Stimulated activated naive B cell treated with anti-CD40 and anti-IgM and Interleukin-4, amounts not matched to agents 10 μg/mL and 1 μg/mL and 100 μg/mL, for 72 hours (primary cell): ENCODE measurements around the gene CACNA1C.

Experiments used
- ATAC-seq, 2 donors: fragments of 150-1000 bp; cut with Tn5 transposase; replicated peaks; 2 replicates each; pipeline ENCODE4 v1.10.0; 2021; ENCODE audit warnings: moderate library complexity in 1 of 2
- DNase-seq: peaks from one replicate; pipeline ENCODE4 v3.0.0; 2021
- H3K27ac Mint-ChIP-seq: one replicate; pipeline ENCODE4 v1.8.0; 2022; ENCODE audit warnings: mild to moderate bottlenecking, mixed read lengths
- H3K27me3 Mint-ChIP-seq, 2 donors: one replicate each; pipeline ENCODE4 v1.8.0; 2022; ENCODE audit warnings: mixed read lengths in 2 of 2
- H3K36me3 Mint-ChIP-seq, 2 donors: one replicate each; pipeline ENCODE4 v1.8.0; 2022; ENCODE audit warnings: mixed read lengths in 2 of 2, mild to moderate bottlenecking in 1 of 2
- H3K4me1 Mint-ChIP-seq, 2 donors: one replicate each; pipeline ENCODE4 v1.8.0; 2022; ENCODE audit warnings: mixed read lengths in 2 of 2, mild to moderate bottlenecking in 1 of 2
- H3K4me3 Mint-ChIP-seq, 2 donors: one replicate each; pipeline ENCODE4 v1.8.0; 2022; ENCODE audit warnings: mild to moderate bottlenecking in 2 of 2, mixed read lengths in 2 of 2, moderate library complexity in 1 of 2
- H3K9me3 Mint-ChIP-seq, 2 donors: one replicate each; pipeline ENCODE4 v1.8.0; 2022; ENCODE audit warnings: mixed read lengths in 2 of 2, mild to moderate bottlenecking in 1 of 2

The CACNA1C gene

DNA sequence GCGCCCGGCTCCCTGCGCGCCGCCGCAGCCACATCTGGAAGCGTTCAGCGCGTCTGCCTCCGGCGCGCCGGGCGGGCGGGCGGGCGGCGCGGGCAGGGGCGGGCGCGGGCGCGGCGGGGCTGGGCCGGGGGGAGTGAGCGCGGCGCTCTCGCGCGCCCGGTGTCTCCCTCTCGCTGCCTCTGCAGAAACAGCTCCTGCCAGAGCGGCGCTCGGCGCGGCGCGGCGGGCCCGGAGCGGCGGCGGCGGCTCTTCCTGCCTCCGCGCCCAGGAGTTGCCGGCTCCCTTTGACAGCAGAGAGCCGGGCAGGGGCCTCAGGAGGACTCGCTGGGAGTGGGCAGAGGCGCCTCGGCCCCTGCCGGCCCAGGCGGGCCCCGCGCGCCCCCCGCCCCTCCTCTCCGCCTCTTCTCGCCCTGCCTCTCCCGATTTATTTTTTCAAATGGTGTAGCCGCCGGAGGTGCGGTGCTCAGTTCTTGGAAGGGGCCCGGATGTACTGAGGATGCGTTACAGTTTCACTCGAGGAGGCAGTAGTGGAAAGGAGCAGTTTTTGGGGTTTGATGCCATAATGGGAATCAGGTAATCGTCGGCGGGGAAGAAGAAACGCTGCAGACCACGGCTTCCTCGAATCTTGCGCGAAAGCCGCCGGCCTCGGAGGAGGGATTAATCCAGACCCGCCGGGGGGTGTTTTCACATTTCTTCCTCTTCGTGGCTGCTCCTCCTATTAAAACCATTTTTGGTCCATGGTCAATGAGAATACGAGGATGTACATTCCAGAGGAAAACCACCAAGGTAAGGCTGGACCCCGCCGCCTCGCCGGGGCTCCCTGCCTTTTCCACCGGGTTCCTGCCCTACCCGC lies at the start of gene CACNA1C:
Gene CACNA1C, plus strand, starts transcription at position 162 of the 853 bp plus-strand sequence. Its CDS starts 576 bp downstream, at position 738.
- DNase-seq (peak; percentile 16), ATAC-seq (peak; percentile 49 to 62)
- Mint-ChIP-seq H3K27me3 (peaks cover 56 to 64% of the 10 kb centered on the region in 2 donors), H3K36me3 (peaks cover 0 to 2% of the 10 kb centered on the region in 2 donors), H3K27ac (no peak within 1 kb of the TSS), H3K4me1 (peaks cover 20 to 24% of the 10 kb centered on the region in 2 donors), H3K9me3 (no peaks in the 10 kb centered on the region), H3K4me3 (peak within 1 kb of the TSS; percentile 75 to 78)

DNA sequence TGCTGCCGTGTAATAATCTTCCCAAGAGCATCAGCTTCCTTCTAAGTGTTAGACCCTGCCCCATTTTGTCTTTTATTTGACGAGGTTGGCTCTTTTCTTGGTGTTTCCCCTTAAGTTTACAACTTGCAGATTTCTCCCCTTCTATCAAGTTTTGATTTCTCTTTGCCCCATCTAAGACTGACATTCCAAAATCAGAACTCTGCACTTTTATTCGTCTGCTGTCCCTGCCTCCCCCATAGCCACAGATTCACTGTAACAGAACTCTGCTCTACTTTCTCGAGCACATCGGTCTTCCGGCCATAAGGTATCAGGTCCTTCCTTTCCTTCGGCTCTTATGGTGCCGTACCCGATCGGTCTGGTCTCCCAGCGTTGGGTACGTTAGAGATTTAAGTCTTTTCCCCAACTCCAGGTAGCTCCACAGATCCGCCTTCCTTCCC lies 49.1 kb upstream of the CACNA1C start:
- Mint-ChIP-seq H3K36me3 (peaks cover 3 to 4% of the 10 kb centered on the region in 2 donors), H3K9me3 (no peaks in the 10 kb centered on the region), H3K27ac (peak overlapping the region; percentile 98), H3K4me1 (peaks cover 12 to 15% of the 10 kb centered on the region in 2 donors), H3K27me3 (no peaks in the 10 kb centered on the region), H3K4me3 (peak overlapping the region; percentile 98 to 100)
- DNase-seq = no peak
- peak; percentile 31 to 43 for ATAC-seq

DNA sequence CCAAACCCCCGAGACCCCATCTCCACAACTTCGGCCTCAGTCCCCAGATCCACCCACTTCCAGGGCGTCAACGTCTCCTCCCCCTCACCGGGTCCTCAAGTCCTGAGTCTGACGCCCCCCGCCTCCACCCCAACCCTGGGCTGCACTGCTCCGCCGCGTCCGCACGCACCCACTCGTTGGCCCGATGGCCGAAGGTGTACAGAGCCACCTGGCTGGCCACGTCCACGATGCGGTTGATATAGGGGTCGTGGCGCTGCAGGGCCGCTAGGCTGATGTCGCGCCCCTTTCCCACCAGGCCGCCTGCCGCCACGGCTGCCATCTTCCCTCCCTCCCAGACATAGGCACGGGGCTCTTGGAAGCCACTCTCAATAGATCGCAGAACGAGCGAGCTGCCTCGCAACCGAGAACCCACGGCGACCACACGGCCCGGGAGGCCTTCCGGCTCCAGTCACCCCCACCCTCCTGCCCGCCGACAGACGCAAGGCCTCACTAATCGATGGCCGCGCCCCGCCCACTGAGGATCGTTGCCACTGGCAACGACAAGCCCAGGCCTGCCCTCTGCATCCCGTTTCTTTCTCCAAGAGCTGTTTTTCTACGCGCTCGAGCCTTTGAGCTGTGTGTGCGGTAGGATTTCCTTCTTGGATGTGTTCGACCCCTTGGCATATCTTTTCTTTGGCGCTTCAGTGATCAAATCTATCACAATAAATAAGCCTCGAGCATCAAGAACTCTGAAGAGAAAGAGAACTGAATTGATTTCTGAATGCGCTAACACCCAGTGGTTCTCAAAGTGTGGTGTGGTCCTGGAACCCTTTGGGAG lies 48.5 kb upstream of the CACNA1C start, which contains the start of gene DCP1B:
Gene DCP1B, minus strand, starts transcription at position 345 of the 817 bp plus-strand sequence. Its CDS starts 26 bp downstream, at position 319.
- H3K4me3 Mint-ChIP-seq = peak within 1 kb of the TSS; percentile 98 to 100
- DNase-seq = peak; percentile 93
- peak within 1 kb of the TSS; percentile 98 for H3K27ac Mint-ChIP-seq
- peaks cover 12 to 15% of the 10 kb centered on the region in 2 donors for H3K4me1 Mint-ChIP-seq
- peaks cover 3 to 4% of the 10 kb centered on the region in 2 donors for H3K36me3 Mint-ChIP-seq
- H3K27me3 Mint-ChIP-seq = no peaks in the 10 kb centered on the region
- no peaks in the 10 kb centered on the region for H3K9me3 Mint-ChIP-seq
- ATAC-seq = peak; percentile 100

DNA sequence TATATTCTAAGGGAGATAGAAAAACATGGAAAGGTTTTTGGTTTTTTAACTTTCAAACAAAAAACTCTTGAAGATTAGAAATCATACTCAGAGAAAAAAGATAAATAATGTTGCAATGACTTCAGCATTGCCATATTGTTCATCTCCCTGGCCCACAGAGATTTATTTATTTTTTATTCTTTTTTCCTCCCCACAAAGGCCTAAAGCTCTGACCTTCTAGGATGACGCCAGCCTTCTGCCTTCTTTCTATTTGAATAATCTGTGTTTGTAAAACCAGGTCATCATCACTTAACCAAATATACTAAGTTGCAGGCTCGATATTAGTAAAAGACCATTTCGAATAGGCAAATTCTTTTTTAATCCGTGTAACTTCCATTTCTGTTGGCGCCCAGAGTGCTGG lies 44.1 kb upstream of the CACNA1C start:
- no peaks in the 10 kb centered on the region for H3K9me3 Mint-ChIP-seq
- peaks cover 3 to 4% of the 10 kb centered on the region in 2 donors for H3K36me3 Mint-ChIP-seq
- H3K27ac Mint-ChIP-seq = no peak overlapping the region
- no peak for ATAC-seq
- peaks cover 7 to 9% of the 10 kb centered on the region in 2 donors for H3K4me1 Mint-ChIP-seq
- no peak overlapping the region for H3K4me3 Mint-ChIP-seq
- H3K27me3 Mint-ChIP-seq = peaks cover 0 to 6% of the 10 kb centered on the region in 2 donors
- no peak for DNase-seq

DNA sequence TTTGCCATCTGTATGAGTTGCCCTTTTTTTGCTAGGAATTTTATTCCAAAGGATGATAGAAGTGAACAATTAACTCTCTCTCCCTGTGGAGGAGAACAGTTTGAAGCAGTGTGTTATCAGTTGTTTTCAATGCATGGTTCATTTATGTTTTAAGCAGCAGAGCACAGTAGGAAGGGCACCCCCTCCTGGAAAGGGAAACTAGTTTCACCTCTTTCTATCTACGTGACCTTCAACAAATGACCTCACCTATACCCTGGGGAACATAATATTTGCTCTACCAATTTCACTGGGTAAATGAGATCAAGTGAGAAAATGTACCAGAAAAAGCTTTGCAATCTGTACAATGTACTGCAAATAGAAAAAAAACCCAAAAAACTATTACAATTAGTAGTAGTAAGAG lies 43.2 kb upstream of the CACNA1C start:
- Mint-ChIP-seq H3K4me1 (peaks cover 2% of the 10 kb centered on the region in 2 donors), H3K27ac (no peak overlapping the region), H3K27me3 (peaks cover 0 to 6% of the 10 kb centered on the region in 2 donors), H3K36me3 (no peaks in the 10 kb centered on the region), H3K4me3 (no peak overlapping the region), H3K9me3 (no peaks in the 10 kb centered on the region)
- peak; percentile 71 to 79 for ATAC-seq
- DNase-seq = no peak

DNA sequence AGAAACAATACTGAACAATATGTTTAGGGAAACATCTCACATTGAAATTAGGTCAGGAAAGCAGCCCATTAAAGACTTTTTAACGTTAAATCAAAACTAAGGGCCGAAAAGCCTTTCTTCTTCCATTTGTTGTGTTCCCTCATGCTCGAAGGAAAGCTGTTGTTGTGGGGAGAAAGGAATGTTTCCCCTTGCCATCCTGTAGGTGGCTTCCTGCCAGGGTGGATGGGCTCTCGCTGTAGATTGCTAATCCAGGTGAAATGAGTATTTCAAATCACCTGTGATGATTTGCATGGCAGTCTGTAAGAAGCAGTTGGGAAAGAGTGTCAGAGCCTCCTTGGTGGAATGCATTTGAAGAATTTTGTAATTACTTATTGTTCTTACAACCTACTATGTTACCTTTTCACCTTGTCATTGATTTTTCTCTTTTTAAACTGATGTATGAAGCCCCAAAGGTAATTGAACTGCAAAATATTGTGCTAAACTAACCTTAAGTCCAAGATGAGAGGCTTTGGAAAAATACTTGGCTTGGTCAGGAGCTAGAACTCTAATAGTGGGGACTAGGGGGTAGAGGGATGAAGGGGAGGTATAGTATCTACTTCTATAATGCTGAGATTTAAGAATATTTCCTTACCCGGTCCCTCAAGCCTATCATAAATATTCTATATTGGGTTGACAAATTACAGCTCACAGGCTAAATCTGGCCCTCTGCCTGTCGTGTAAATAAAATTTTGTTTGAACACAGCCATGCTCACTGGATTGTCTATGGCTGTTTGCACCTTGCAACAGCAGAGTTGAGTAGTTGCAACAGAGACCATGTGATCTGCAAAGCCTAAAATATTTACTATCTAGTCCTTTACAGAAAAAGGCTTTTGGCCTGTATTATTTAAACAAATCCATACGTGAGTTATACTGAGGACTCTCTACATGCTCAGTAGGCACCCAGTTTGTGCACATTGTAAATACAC lies 40.9 kb upstream of the CACNA1C start:
- peaks cover 0 to 6% of the 10 kb centered on the region in 2 donors for H3K27me3 Mint-ChIP-seq
- no peak overlapping the region for H3K27ac Mint-ChIP-seq
- H3K4me3 Mint-ChIP-seq = no peak overlapping the region
- H3K4me1 Mint-ChIP-seq = peaks cover 0 to 2% of the 10 kb centered on the region in 2 donors
- no peak for DNase-seq
- H3K36me3 Mint-ChIP-seq = no peaks in the 10 kb centered on the region
- ATAC-seq = no peak
- H3K9me3 Mint-ChIP-seq = no peaks in the 10 kb centered on the region

DNA sequence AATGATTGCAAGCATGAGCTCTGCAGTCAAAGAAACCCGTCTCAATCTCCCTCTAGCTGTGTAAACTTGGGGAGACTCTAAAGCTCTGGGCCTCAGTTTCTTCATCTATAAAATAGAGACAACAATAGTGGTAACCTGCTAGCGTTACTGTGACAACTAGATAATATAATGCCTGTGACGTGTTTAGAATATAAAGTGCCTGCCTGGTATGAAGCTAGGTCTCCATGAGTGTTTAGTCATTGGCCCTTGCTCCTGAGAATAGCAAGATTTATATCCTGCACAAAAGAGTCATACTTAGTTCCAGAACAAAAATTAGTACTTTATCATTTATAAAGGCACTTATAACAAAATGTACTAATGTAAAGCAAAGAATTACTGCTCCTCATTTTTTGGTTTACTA lies 39.7 kb upstream of the CACNA1C start:
- Mint-ChIP-seq H3K4me3 (no peak overlapping the region), H3K27me3 (peaks cover 3 to 12% of the 10 kb centered on the region in 2 donors), H3K4me1 (peaks cover 0 to 2% of the 10 kb centered on the region in 2 donors), H3K36me3 (no peaks in the 10 kb centered on the region), H3K27ac (no peak overlapping the region), H3K9me3 (no peaks in the 10 kb centered on the region)
- DNase-seq (no peak), ATAC-seq (no peak)

DNA sequence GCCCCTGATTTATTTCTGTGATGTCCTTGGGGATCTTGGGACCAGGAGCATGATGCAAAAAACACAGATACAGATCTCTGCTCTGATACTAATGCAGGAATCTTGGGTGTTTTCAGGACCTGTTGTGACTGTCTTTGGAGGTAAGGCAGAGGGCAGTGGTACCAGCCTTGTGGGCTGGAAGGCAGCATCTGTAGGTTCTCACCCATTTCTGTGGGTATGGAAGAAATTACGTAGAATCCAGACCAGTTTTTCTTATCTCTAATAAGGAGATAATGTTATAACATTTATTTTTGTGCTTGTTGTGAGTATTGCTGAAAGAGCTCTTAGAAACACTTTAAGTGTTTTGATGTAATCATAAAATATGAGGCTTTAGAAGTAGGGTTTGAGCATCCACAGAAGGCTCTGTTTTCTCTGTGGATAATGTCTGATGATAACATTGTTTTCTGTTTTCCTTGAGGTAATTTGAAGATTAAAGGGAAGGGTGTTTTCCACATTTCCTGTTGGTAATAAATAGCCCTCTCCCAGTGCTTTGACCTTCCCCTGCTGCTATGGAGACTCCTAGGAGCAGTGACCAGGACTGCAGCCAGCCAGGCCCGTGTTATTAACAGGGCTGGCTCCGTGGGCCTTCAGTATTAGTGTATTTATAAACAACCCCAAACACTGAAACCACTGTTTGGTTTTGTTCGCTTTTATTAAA lies 39.1 kb upstream of the CACNA1C start:
- DNase-seq (no peak), ATAC-seq (no peak)
- H3K36me3 Mint-ChIP-seq = no peaks in the 10 kb centered on the region
- no peak overlapping the region for H3K4me3 Mint-ChIP-seq
- no peak overlapping the region for H3K27ac Mint-ChIP-seq
- peaks cover 7 to 16% of the 10 kb centered on the region in 2 donors for H3K27me3 Mint-ChIP-seq
- peaks cover 0 to 2% of the 10 kb centered on the region in 2 donors for H3K4me1 Mint-ChIP-seq
- no peaks in the 10 kb centered on the region for H3K9me3 Mint-ChIP-seq

DNA sequence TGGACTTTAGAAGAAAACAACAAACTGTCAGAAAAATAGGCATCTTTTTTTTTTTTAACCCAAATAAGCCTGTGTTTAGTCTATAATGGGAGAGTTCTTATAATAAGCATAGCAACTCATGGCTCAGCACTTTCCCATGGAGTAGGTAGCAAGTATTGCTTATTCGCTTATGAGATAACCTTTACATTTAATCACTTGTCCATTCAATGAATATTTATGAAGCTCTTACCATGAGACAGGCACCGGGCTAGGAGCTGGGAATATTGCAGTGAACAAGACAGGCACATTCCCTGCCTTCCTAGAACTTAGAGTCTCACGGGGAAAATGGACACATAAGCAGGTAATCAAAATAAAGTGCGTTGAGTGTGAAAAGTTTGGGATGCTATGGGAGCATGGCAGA lies 38.6 kb upstream of the CACNA1C start:
- H3K9me3 Mint-ChIP-seq = no peaks in the 10 kb centered on the region
- no peaks in the 10 kb centered on the region for H3K36me3 Mint-ChIP-seq
- DNase-seq (no peak), ATAC-seq (no peak)
- no peak overlapping the region for H3K27ac Mint-ChIP-seq
- H3K4me1 Mint-ChIP-seq = peaks cover 0 to 2% of the 10 kb centered on the region in 2 donors
- no peak overlapping the region for H3K4me3 Mint-ChIP-seq
- peaks cover 12 to 21% of the 10 kb centered on the region in 2 donors for H3K27me3 Mint-ChIP-seq

DNA sequence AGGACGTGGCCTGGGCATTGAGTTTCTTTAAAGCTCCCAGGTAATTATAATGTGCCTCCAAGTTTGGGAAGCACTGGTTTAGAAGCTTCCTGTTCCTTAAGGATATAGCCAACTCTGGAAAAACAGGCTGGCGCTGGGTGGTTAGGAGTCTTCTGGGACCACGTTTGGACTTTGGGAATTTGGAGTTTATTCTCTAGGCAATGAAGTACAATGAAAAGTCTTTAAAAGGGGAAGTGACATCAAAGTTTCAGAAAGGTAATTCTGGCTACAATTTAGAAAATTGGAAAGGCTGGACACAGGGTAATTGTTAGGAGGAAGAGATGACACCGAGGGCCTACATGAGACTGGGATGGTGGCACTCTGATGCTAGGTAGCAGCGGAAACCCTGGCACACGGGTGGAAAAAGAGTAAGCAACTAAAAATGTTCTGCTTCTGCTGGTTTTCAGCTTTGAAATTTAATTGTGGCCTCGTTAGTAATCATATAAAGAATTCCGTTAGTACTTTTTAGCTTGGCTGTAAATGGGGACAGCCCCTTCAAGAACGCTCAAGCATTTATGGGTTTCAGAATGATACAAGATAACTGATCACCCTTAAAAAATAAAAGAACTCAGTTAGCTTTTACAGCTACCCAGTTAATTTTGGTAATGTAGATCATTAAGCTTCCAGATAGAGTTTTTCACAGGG lies 35.8 kb upstream of the CACNA1C start:
- H3K4me3 Mint-ChIP-seq = no peak overlapping the region
- H3K27ac Mint-ChIP-seq = peak overlapping the region; percentile 17
- H3K9me3 Mint-ChIP-seq = no peaks in the 10 kb centered on the region
- H3K4me1 Mint-ChIP-seq = no peaks in the 10 kb centered on the region
- no peaks in the 10 kb centered on the region for H3K36me3 Mint-ChIP-seq
- ATAC-seq (peak in 1 of 2 donors; percentile 45), DNase-seq (no peak)
- H3K27me3 Mint-ChIP-seq = peaks cover 21 to 28% of the 10 kb centered on the region in 2 donors

DNA sequence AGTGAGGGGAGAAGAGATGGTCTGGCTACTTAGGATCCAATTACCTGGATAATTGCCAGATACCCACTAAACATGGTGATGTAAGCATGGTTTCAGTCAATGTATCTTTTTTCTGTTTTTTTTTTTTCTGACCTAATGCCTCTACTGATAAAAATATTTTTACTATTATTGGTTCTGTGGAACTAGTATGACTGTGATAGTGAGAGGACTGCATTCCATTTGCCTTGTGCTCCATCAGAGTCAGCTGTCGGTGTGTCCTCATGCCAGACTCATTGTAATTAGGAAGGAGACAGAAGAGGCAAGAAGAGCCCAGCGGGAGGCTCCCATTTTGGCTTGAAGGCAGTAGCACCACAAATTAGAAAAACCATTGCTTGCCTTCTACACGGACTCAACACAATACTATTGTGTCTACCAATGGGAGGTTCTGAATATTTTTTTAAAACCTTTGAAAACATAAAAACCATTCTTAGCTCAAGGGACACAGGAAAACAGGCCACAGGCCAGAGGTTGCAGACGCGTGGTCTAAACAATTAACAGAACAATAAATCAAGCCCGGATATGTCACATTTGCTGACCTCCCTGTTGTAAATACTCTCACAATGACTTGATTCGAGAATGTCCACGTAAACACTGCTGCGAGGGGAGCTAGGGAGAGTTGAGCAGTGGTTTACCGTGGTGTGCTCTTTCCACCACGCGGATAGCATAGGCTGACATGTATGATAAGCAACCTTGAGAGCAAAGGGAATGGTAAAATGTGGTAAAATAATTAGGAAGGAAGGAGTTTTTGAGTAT lies 35.0 kb upstream of the CACNA1C start:
- no peak for DNase-seq
- no peak for ATAC-seq
- H3K27me3 Mint-ChIP-seq = peaks cover 21 to 28% of the 10 kb centered on the region in 2 donors
- no peaks in the 10 kb centered on the region for H3K9me3 Mint-ChIP-seq
- no peak overlapping the region for H3K27ac Mint-ChIP-seq
- no peaks in the 10 kb centered on the region for H3K4me1 Mint-ChIP-seq
- H3K4me3 Mint-ChIP-seq = no peak overlapping the region
- H3K36me3 Mint-ChIP-seq = no peaks in the 10 kb centered on the region

DNA sequence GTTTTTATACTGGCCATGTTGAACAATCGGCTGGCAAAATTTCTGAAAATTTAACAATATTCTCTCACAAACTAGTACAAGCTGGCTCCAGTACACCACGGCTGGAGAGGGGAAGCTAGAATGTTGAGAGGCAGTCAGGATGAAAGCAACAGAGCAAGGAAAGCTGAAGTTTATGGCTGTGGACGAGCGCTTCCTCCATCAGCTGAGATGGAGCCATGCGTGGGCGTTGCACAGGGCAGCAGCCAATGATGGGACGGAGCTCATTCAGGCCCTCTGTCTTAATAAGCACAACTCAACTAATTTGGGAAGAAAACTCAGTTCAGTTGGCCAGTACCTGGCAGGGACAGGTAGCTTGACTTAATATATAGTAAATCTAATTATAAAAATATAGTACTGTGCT lies 34.4 kb upstream of the CACNA1C start:
- Mint-ChIP-seq H3K27me3 (peaks cover 21 to 28% of the 10 kb centered on the region in 2 donors), H3K27ac (no peak overlapping the region), H3K4me3 (no peak overlapping the region), H3K9me3 (no peaks in the 10 kb centered on the region), H3K36me3 (no peaks in the 10 kb centered on the region), H3K4me1 (no peaks in the 10 kb centered on the region)
- DNase-seq (no peak), ATAC-seq (no peak)
